8988T (cell line): ENCODE measurements around the gene LDHAL6B.

ENCODE experiments used
- DNase-seq: peaks from one replicate; pipeline ENCODE4 v3.0.0; 2011

The LDHAL6B gene

DNA sequence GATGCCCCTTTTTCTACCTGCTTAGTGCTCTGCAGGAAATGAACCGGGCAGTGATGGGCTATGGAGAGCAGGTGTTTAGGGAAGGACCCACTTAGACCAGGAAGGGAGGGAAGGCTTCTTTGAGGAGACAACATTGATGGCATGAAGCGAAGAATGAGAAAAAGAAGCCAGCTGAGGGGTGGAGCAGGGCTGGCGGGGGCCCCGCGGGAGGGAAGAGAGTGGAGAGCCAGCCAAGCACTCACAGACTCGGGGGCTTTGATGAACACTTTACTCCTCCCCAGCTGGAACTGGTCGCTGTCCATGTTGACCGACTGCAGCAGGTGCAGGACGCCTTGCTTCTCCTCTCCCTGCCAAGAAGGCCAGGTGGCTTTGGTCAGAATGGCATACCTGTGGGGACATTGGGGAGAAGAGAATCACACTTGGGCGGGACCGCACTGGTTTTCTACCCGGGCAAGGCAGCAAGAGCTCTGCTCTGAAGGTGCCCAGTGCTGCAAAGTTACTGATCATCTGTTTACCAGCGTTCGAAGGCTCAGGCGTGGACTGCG, 28.4 kb upstream of the LDHAL6B start:
- DNase-seq = no peak

DNA sequence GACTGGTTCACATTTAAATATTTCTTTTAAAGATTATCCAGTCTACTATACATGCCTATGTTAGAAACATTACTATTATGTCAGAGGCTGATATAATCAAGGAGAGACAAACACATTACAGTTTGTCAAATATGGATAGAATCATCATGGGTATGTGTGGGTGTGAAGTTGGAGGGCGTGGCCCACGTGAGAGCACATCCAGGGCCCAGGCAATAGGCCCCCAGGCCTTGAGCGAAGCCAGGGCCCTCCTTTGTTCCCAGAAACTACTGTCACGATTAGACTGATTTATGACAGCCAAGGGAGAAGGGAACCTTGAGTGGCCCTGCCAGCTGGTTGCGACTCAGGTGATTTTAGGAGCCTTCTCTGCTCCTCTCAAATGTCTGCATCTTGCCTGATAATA, 26.9 kb upstream of the LDHAL6B start:
- no peak for DNase-seq

GRCh38 chr15:59180945-59181600, 25.6 kb upstream of the LDHAL6B start:
- no peak for DNase-seq

DNA sequence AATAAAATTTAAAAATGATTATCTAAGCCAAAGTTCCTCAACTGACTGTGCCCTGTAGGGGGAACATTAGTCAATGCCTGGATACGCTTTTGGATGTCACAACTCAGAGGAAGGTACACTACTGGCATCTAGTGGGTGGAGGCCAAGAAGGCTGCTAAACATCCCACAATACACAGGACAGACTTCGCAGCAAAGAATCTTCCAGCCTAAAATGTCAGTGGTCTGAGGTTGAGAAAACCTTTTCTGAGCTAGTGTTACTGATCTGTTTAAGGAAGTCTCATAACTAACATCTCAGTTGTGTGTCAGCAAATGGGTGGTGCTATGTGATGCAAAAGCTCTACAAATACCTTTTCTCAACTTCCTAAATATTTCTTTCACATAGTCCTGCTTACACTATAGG, 20.9 kb upstream of the LDHAL6B start:
- no peak for DNase-seq

- DNase-seq = no peak
These were observed 20.1 kb upstream of the LDHAL6B start for GRCh38 chr15:59186501-59186900.

GRCh38 chr15:59189241-59189640, 17.4 kb upstream of the LDHAL6B start:
- no peak for DNase-seq

GRCh38 chr15:59190291-59190690, 16.4 kb upstream of the LDHAL6B start:
- DNase-seq = no peak

GRCh38 chr15:59191855-59192237, 14.8 kb upstream of the LDHAL6B start:
- DNase-seq = no peak

DNA sequence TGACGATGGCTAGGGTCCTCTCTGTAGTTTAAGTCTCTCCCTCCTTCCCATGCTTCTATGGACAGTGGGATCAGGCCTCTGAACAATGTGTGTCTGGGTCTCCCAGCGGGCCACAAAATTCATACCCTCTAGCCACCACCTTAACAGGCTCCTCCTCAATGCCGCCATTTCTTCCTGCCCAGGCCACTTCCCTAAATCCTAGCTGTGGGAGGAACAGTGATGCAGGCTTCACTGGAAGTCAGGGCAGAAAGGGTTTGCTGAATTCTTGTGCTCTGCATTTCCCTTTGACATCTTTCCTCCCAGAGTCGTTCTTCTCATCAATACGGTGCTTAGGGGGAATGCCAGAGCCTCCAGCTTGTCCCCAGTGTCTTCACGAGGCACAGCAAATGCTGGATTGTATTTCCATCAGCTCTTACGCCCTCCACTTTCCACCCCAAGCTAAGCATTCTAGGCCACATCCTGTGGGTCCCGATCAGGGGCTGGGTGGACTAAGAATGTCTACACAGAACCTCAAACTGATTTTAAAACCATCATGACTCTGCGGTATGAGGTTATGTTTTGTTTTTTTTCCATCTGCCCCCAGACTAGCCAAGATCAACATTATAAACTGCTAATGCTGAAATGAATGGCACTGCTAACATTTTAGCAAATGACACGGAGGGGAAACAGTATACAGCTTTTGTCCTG, 11.9 kb upstream of the LDHAL6B start:
- DNase-seq = no peak

GRCh38 chr15:59196416-59196815, 10.2 kb upstream of the LDHAL6B start:
- DNase-seq = no peak

- no peak for DNase-seq
These were observed 9.2 kb upstream of the LDHAL6B start for GRCh38 chr15:59197454-59197853.

GRCh38 chr15:59199626-59200465, 6.8 kb upstream of the LDHAL6B start:
- DNase-seq = no peak

GRCh38 chr15:59200560-59200959, 6.1 kb upstream of the LDHAL6B start:
- no peak for DNase-seq

DNA sequence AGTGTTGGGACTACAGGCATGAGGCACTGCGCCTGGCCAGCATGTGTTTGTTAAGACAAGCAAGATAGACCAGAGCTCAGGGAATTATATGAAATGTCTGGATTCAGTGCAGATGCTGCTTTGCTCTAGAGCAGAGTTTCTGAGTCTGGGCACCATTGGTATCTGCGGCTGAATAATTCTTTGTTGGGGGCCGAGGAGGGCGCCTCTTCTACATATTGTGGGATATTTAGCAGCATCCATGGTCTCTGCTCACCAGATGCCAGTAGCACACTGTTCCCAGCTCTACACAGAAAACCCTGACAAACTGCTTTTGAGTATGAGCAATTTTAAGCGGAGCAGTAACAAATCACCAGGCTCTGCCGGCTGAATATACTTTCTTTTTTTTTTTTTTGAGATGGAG, 3.6 kb upstream of the LDHAL6B start:
- DNase-seq = no peak

DNA sequence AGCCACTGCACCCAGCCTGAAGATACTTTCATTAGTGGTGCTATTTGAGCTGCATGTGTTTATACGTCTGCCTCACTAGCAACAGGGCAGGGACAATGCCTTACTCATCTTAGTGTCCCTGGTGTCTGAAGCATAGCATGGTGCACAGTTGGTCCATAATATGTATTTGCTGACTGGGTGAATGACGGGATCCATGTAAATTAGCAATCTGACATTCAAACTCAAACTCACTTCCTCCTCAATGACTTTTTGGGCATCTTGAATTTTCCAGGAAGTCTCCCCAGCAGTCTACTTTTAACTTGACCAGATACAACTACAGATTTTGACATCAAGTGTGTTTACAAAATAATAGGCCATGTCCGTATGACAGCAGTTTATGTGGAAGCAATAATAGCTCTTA, 3.0 kb upstream of the LDHAL6B start:
- DNase-seq = no peak

DNA sequence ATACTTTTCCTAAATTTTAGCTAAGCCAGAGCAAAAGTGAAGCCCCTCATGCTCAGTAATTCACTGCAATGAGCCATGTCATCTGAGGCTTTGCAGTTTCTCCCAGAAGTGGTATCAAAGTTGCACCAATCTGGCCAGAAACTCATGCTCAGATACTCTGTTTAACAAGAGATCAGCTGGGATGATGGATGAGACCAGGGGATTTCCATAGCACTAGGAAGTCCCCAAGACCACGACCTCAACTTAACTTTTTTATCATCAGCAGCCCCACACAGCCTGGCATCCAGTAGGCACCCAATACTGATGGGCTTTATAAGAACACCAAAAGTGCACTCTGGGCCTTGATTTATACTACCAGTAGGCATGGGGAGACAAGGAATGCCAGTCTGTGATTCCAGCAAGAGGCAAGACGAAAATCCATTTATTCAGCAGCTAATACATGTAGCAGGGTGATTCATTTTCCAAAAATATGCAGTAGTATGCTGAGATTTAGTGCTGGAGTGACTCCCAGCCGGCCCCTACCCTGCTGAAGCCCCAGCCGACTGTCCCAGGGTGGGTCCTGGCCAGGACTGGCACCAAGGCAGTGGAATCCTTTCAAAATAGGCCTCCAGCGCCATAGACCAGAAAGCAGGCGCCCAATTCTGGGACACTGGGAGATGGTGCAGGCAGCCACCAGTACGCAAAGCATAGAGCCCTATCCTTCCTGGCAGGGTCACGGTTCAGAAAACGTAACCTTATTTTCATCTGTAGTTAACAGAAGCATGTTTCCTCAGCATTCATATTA, 612 bp upstream of the LDHAL6B start:
- no peak for DNase-seq

GRCh38 chr15:59208613-59209249, 2.1 kb downstream of the LDHAL6B start:
- no peak for DNase-seq

GRCh38 chr15:59210186-59210585, 3.5 kb downstream of the LDHAL6B start:
- DNase-seq = no peak

- no peak for DNase-seq
These were observed 10.3 kb downstream of the LDHAL6B start for GRCh38 chr15:59216911-59217310.

DNA sequence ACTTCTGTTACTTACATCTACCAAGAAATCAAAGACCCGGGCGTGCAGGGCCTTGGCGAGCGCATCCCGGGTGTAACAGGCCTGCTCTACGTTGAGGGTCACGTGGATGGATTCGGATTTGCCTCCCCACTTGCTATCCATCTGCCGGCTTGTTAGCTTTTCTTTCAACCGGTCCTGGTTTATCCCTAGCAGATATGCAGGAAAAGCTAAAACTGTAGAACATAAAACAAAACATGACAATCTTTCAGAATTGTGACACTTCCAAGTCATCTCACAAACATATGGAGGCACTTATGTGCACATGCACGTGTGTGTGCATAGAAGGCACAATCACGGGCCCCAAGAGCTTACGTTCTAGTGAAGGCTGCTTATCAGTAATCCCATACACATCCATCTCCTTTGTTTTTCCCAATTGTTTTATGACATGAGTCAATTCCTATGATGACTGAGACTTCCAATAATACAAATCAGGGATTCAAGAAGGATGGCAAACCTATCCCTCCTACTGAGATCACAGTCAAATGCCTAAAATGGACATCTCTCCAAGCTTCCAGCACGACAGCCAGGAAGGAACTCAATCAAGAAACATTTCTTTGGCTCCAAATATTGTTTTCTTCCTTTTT, 11.3 kb downstream of the LDHAL6B start:
- no peak for DNase-seq

GRCh38 chr15:59218710-59219109, 12.1 kb downstream of the LDHAL6B start:
- no peak for DNase-seq
